ENCODE measurements around the gene ECHDC3.

GRCh38 chr10:11808808-11809207 is 66.6 kb downstream of the ECHDC3 start:
- TF ChIP-seq POLR2A (IDR thresholded peaks at IDR 0.05) = no peak
- TF ChIP-seq CTCF (IDR thresholded peaks at IDR 0.05) = no peak

All from breast epithelium (tissue), 3 donors.